ENCODE measurements around the gene TSPOAP1. TPM values are rescaled to one million over a fixed set of nuclear protein-coding genes. Genes with fewer than 3 reads are reported as not detected.

TSPOAP1 gene
- total RNA-seq, 1 donor from 2014 or later = 101 TPM

GRCh38 chr17:58304750-58305486 is 23.7 kb downstream of the TSPOAP1 start:
- Mint-ChIP-seq H3K4me1 (ENCODE audit: low read depth) (no peaks in the 10 kb centered on the region), H3K9me3 (ENCODE audit: low read depth) (no peaks in the 10 kb centered on the region), H3K27ac (no peak overlapping the region), H3K27me3 (no peaks in the 10 kb centered on the region), H3K36me3 (ENCODE audit: insufficient read depth) (no peaks in the 10 kb centered on the region), H3K4me3 (ENCODE audit: low read depth) (no peak overlapping the region)
- no peak for TF ChIP-seq CTCF (IDR thresholded peaks at IDR 0.05; ENCODE audit: unreplicated experiment)
- no peak for DNase-seq (ENCODE audit: low spot score, unreplicated experiment)

- H3K36me3 Mint-ChIP-seq (ENCODE audit: insufficient read depth) = no peaks in the 10 kb centered on the region
- TF ChIP-seq CTCF (IDR thresholded peaks at IDR 0.05; ENCODE audit: unreplicated experiment) = peak; percentile 76
- no peak overlapping the region for H3K4me3 Mint-ChIP-seq (ENCODE audit: low read depth)
- H3K4me1 Mint-ChIP-seq (ENCODE audit: low read depth) = no peaks in the 10 kb centered on the region
- peak overlapping the region; percentile 22 for H3K27ac Mint-ChIP-seq
- no peaks in the 10 kb centered on the region for H3K27me3 Mint-ChIP-seq
- H3K9me3 Mint-ChIP-seq (ENCODE audit: low read depth) = no peaks in the 10 kb centered on the region
- DNase-seq (ENCODE audit: low spot score, unreplicated experiment) = no peak
Observed at GRCh38 chr17:58303971-58304749, 24.4 kb downstream of the TSPOAP1 start.

GRCh38 chr17:58302919-58303585 is 25.5 kb downstream of the TSPOAP1 start:
- TF ChIP-seq CTCF (IDR thresholded peaks at IDR 0.05; ENCODE audit: unreplicated experiment) = no peak
- Mint-ChIP-seq H3K27ac (no peak overlapping the region), H3K4me1 (ENCODE audit: low read depth) (no peaks in the 10 kb centered on the region), H3K36me3 (ENCODE audit: insufficient read depth) (no peaks in the 10 kb centered on the region), H3K9me3 (ENCODE audit: low read depth) (no peaks in the 10 kb centered on the region), H3K27me3 (no peaks in the 10 kb centered on the region), H3K4me3 (ENCODE audit: low read depth) (no peak overlapping the region)
- DNase-seq (ENCODE audit: low spot score, unreplicated experiment) = no peak

- no peak for TF ChIP-seq CTCF (IDR thresholded peaks at IDR 0.05; ENCODE audit: unreplicated experiment)
- H3K9me3 Mint-ChIP-seq (ENCODE audit: low read depth) = no peaks in the 10 kb centered on the region
- DNase-seq (ENCODE audit: low spot score, unreplicated experiment) = no peak
- no peak overlapping the region for H3K27ac Mint-ChIP-seq
- H3K4me3 Mint-ChIP-seq (ENCODE audit: low read depth) = no peak overlapping the region
- no peaks in the 10 kb centered on the region for H3K4me1 Mint-ChIP-seq (ENCODE audit: low read depth)
- no peaks in the 10 kb centered on the region for H3K27me3 Mint-ChIP-seq
- H3K36me3 Mint-ChIP-seq (ENCODE audit: insufficient read depth) = no peaks in the 10 kb centered on the region
Observed at GRCh38 chr17:58302171-58302918, 26.2 kb downstream of the TSPOAP1 start.

Data from progenitor cell of endocrine pancreas (in vitro differentiated cells).